Measurements from ENCODE around the gene TRIM39. TPM values are rescaled to one million over a fixed set of nuclear protein-coding genes. Genes with fewer than 3 reads are reported as not detected.
A peak's percentile ranks its signal among the peaks of the same experiment; 100 is the strongest.

The TRIM39 gene
- total and polyA plus RNA-seq, 7 donors: 7.4 to 20.9 (median 11.4) TPM

DNA sequence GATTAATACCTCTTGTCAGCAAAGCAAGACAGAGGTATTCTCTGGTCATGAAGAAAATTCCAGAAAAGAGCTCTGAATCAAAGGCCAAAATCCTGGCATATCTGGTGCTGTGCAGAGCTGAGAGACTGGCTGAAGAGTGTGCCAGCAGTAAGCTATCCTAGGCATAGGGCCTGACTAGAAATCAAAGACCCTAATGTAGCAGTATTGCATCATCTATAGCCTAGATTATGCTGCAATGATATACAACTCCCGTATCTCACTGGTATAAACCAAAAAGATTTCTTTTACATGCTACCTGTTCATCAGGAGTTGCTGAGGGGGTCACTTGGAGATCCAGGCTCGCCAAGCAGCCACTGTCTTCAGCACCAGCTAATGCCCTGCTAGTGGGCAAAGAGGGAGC is 30.9 kb upstream of the TRIM39 start:
- peaks cover 15 to 48% of the 10 kb centered on the region in 2 donors for H3K36me3 ChIP-seq (ENCODE audit: insufficient read depth in 1 of 2, low read depth in 1 of 2)
- H3K4me1 ChIP-seq: no peaks in the 10 kb centered on the region
- intact Hi-C loops (cut with DNase I): no loop called here
- 85 to 94% (median 86%) methylated on average over 2 of the region's 2 CpGs for WGBS, 3 donors
- DNase-seq (no peak), ATAC-seq (no peak)
- no peaks in the 10 kb centered on the region for H3K27me3 ChIP-seq (ENCODE audit: insufficient read depth in 3 of 3, low read length in 2 of 3)
- H3K9me3 ChIP-seq: no peaks in the 10 kb centered on the region
- H3K27ac ChIP-seq: no peak overlapping the region
- no peak for TF ChIP-seq CTCF (IDR thresholded peaks at IDR 0.05)
- no peak overlapping the region for H3K4me3 ChIP-seq

- no peaks in the 10 kb centered on the region for H3K27me3 ChIP-seq (ENCODE audit: insufficient read depth in 3 of 3, low read length in 2 of 3)
- intact Hi-C loops (cut with DNase I): no loop called here
- DNase-seq: no peak
- ATAC-seq: no peak
- 73 to 98% (median 94%) methylated on average over 2 of the region's 2 CpGs for WGBS, 3 donors
- peaks cover 0 to 2% of the 10 kb centered on the region in 2 donors for H3K36me3 ChIP-seq (ENCODE audit: insufficient read depth in 1 of 2, low read depth in 1 of 2)
- H3K4me3 ChIP-seq: no peak overlapping the region
- H3K27ac ChIP-seq: no peak overlapping the region
- H3K9me3 ChIP-seq: no peaks in the 10 kb centered on the region
- TF ChIP-seq CTCF (IDR thresholded peaks at IDR 0.05): no peak
- no peaks in the 10 kb centered on the region for H3K4me1 ChIP-seq
These were observed 22.7 kb upstream of the TRIM39 start for GRCh38 chr6:30304002-30304401.

- 48 to 67% (median 55%) methylated on average over 3 of the region's 3 CpGs for WGBS, 3 donors
- peaks cover 7 to 11% of the 10 kb centered on the region in 2 donors for H3K36me3 ChIP-seq (ENCODE audit: insufficient read depth in 1 of 2, low read depth in 1 of 2)
- H3K4me3 ChIP-seq: no peak overlapping the region
- H3K27me3 ChIP-seq (ENCODE audit: insufficient read depth in 3 of 3, low read length in 2 of 3): no peaks in the 10 kb centered on the region
- TF ChIP-seq CTCF (IDR thresholded peaks at IDR 0.05): no peak
- intact Hi-C loops (cut with DNase I): no loop called here
- peaks cover 6% of the 10 kb centered on the region for H3K4me1 ChIP-seq
- no peaks in the 10 kb centered on the region for H3K9me3 ChIP-seq
- DNase-seq (no peak), ATAC-seq (peak in 2 of 4 donors; percentile 38 to 60)
- no peak overlapping the region for H3K27ac ChIP-seq
These were observed 15.6 kb upstream of the TRIM39 start for GRCh38 chr6:30311101-30311500.

GRCh38 chr6:30311671-30312070 is 15.1 kb upstream of the TRIM39 start:
- H3K4me1 ChIP-seq: peaks cover 6% of the 10 kb centered on the region
- intact Hi-C loops (cut with DNase I): no loop called here
- H3K27me3 ChIP-seq (ENCODE audit: insufficient read depth in 3 of 3, low read length in 2 of 3): no peaks in the 10 kb centered on the region
- H3K9me3 ChIP-seq: no peaks in the 10 kb centered on the region
- no peak overlapping the region for H3K27ac ChIP-seq
- no peak overlapping the region for H3K4me3 ChIP-seq
- ATAC-seq (no peak), DNase-seq (no peak)
- H3K36me3 ChIP-seq (ENCODE audit: insufficient read depth in 1 of 2, low read depth in 1 of 2): peaks cover 7 to 11% of the 10 kb centered on the region in 2 donors
- WGBS, 3 donors: 67 to 87% (median 68%) methylated on average over 1 of the region's 1 CpG
- no peak for TF ChIP-seq CTCF (IDR thresholded peaks at IDR 0.05)

DNA sequence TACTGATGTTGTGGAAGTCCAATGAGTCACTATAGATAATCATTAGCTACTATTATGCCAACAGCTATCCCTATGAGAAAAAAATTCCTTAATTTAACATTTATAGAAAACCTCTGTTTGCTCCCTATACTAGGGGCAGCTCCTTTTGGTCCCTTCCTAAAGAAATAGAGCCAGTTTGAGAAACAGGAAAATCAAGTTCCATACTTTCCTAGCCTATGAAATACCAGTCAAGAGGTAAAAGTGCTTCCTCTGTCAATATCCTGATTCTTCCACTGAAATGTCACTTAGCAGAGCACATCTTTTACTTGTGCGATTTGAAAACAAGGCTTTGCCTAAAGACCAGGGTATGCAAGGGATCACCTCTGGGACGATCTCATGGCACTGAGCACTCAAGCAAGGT is 14.5 kb upstream of the TRIM39 start:
- Histone ChIP-seq H3K27me3 (ENCODE audit: insufficient read depth in 3 of 3, low read length in 2 of 3) (no peaks in the 10 kb centered on the region), H3K4me1 (peaks cover 6% of the 10 kb centered on the region), H3K9me3 (no peaks in the 10 kb centered on the region), H3K36me3 (ENCODE audit: insufficient read depth in 1 of 2, low read depth in 1 of 2) (peaks cover 7 to 11% of the 10 kb centered on the region in 2 donors), H3K4me3 (no peak overlapping the region), H3K27ac (no peak overlapping the region)
- ATAC-seq: no peak
- no peak for TF ChIP-seq CTCF (IDR thresholded peaks at IDR 0.05)
- no peak for DNase-seq
- intact Hi-C loops (cut with DNase I): no loop called here
- WGBS, 3 donors: 93 to 98% (median 98%) methylated on average over 2 of the region's 2 CpGs
